HepG2 (cell line): ENCODE measurements around the gene DHRS4L2. TPM values are rescaled to one million over a fixed set of nuclear protein-coding genes. Genes with fewer than 3 reads are reported as not detected.

Experiments
- ARID3A ChIP-seq: IDR thresholded peaks from 2 replicates; pipeline ENCODE4 v1.6.1; 2012; ENCODE audit warnings: low read depth, low read length, improper control_type of control experiment
- ELK4 ChIP-seq: sonication (generic); formaldehyde crosslinking; IDR thresholded peaks from 2 replicates; pipeline ENCODE4 v1.9.0; 2021; ENCODE audit warnings: missing genetic modification reagents, borderline replicate concordance
- EZH2 ChIP-seq: conservative IDR thresholded peaks from 2 replicates; pipeline ENCODE4 v1.6.1; 2012; ENCODE audit warnings: mild to moderate bottlenecking, low read depth, low read length, moderate library complexity
- HHEX ChIP-seq: IDR thresholded peaks from 2 replicates; pipeline ENCODE4 v1.6.1; 2016; ENCODE audit warnings: control low read depth
- JDP2 ChIP-seq: sonication (generic); formaldehyde crosslinking; IDR thresholded peaks from 2 replicates; pipeline ENCODE4 v1.8.1; 2022; ENCODE audit warnings: missing genetic modification reagents, borderline replicate concordance
- MTA1 ChIP-seq: sonication (generic); formaldehyde crosslinking; IDR thresholded peaks from 2 replicates; pipeline ENCODE4 v1.4.0; 2020; ENCODE audit warnings: missing genetic modification reagents, mild to moderate bottlenecking, borderline replicate concordance
- MYPOP ChIP-seq: sonication (generic); formaldehyde crosslinking; IDR thresholded peaks from 2 replicates; pipeline ENCODE4 v1.8.1; 2023; ENCODE audit warnings: mild to moderate bottlenecking, moderate library complexity, missing genetic modification reagents
- NAIF1 ChIP-seq: sonication (generic); formaldehyde crosslinking; IDR thresholded peaks from 2 replicates; pipeline ENCODE4 v1.5.0; 2020; ENCODE audit warnings: mild to moderate bottlenecking, missing genetic modification reagents, borderline replicate concordance
- SIX4 ChIP-seq: sonication (generic); formaldehyde crosslinking; IDR thresholded peaks from 2 replicates; pipeline ENCODE4 v1.4.0; 2020; ENCODE audit warnings: missing genetic modification reagents
- ZBTB1 ChIP-seq: sonication (generic); formaldehyde crosslinking; IDR thresholded peaks from 2 replicates; pipeline ENCODE4 v1.4.0; 2020; ENCODE audit warnings: missing genetic modification reagents, borderline replicate concordance
- ZNF101 ChIP-seq: sonication (generic); formaldehyde crosslinking; IDR thresholded peaks from 2 replicates; pipeline ENCODE4 v1.4.0; 2020; ENCODE audit warnings: mild to moderate bottlenecking, low read depth, missing genetic modification reagents, borderline replicate concordance
- ZNF207 ChIP-seq: fragments of 450-650 bp; IDR thresholded peaks from 2 replicates; pipeline ENCODE4 v1.6.1; 2016; ENCODE audit warnings: antibody characterized with exemption, borderline replicate concordance
- ZNF407 ChIP-seq: sonication (generic); formaldehyde crosslinking; IDR thresholded peaks from one replicate; pipeline ENCODE4 v1.5.1; 2020; ENCODE audit warnings: mild to moderate bottlenecking, missing genetic modification reagents; ENCODE audit errors: not compliant biosample characterization
- ZNF788 ChIP-seq: sonication (generic); formaldehyde crosslinking; IDR thresholded peaks from 2 replicates; pipeline ENCODE4 v1.5.0; 2020; ENCODE audit warnings: mild to moderate bottlenecking, missing genetic modification reagents, borderline replicate concordance
- polyA plus RNA-seq, 8 experiments: library from polyadenylated mRNA; depleted of rRNA in 3 of 8; stranded (reverse) in 7 of 8; unstranded in 1 of 8; fragments of >200 nt; fragmentation: Illumina TruSeq in 4 of 8; extraction: Trizol in 4 of 8; gene quantifications; 2 replicates each; pipeline versions ENCODE4 v1.2.1 to v1.2.3, GENCODE V29; 2011 to 2016; ENCODE audit warnings: low read depth in 4 of 8, missing spikeins in 1 of 8, mixed read lengths in 1 of 8; ENCODE audit not compliant: insufficient read depth in 1 of 8
- total RNA-seq, 5 experiments: library from RNA; depleted of rRNA; stranded (reverse); fragments of >200 nt; fragmentation: Illumina TruSeq; extraction: Trizol; gene quantifications; 2 replicates each; pipeline ENCODE4 v1.2.3, GENCODE V29; 2016; ENCODE audit warnings: low read depth in 1 of 5

DHRS4L2 gene
- total and polyA plus RNA-seq, 2 of the 13 experiments (the other 11 are each of a cell fraction or from before 2014, with no cell fraction given) = 24.7 to 38.2 TPM

GRCh38 chr14:24013654-24014514 is 25.2 kb downstream of the DHRS4L2 start (continued):
- TF ChIP-seq EZH2 (no peak), ARID3A (peak; percentile 86), HHEX (CRISPR knock-in tag) (no peak), ZNF788 (peak; percentile 78; the same call in 1 of the 2 replicates), ZNF207 (no peak), SIX4 (CRISPR knock-in tag) (no peak), ZNF407 (no peak), JDP2 (CRISPR knock-in tag) (no peak), ZBTB1 (CRISPR knock-in tag) (no peak), MTA1 (CRISPR knock-in tag) (no peak), ZNF101 (CRISPR knock-in tag) (0 out of 2 replicates have a peak, but pooled peaks have one; percentile 2), ELK4 (CRISPR knock-in tag) (no peak), NAIF1 (CRISPR knock-in tag) (no peak), MYPOP (CRISPR knock-in tag) (no peak; the same call in 1 of the 2 replicates)
